ENCODE data around the gene MYF5.

DNA sequence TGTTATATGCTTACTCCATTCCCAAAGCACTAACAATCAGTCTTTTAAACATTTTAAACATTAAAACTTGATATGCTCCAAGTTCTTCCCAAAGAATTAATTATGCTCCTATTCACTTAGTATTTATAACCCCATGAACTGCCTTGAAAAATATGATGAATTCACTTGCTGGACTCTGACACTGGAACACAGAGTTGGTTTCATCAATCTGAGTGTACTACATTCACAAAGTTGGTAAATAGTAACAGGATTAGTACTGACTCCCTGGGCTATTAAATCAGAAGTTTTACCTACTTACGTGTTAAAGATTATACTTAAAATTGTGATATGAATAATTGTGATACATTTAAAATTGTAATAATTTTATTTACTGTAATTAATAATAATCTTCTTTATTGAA, 26.6 kb upstream of the MYF5 start:
- TF ChIP-seq, protein P1, sequence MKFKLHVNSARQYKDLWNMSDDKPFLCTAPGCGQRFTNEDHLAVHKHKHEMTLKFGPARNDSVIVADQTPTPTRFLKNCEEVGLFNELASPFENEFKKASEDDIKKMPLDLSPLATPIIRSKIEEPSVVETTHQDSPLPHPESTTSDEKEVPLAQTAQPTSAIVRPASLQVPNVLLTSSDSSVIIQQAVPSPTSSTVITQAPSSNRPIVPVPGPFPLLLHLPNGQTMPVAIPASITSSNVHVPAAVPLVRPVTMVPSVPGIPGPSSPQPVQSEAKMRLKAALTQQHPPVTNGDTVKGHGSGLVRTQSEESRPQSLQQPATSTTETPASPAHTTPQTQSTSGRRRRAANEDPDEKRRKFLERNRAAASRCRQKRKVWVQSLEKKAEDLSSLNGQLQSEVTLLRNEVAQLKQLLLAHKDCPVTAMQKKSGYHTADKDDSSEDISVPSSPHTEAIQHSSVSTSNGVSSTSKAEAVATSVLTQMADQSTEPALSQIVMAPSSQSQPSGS (tag by site-specific recombination; IDR thresholded peaks at IDR 0.05; ENCODE audit: low read depth) = no peak
- TF ChIP-seq REPIN1 (tag by site-specific recombination; IDR thresholded peaks at IDR 0.05; ENCODE audit: low read depth) = no peak
- TF ChIP-seq, protein P2, sequence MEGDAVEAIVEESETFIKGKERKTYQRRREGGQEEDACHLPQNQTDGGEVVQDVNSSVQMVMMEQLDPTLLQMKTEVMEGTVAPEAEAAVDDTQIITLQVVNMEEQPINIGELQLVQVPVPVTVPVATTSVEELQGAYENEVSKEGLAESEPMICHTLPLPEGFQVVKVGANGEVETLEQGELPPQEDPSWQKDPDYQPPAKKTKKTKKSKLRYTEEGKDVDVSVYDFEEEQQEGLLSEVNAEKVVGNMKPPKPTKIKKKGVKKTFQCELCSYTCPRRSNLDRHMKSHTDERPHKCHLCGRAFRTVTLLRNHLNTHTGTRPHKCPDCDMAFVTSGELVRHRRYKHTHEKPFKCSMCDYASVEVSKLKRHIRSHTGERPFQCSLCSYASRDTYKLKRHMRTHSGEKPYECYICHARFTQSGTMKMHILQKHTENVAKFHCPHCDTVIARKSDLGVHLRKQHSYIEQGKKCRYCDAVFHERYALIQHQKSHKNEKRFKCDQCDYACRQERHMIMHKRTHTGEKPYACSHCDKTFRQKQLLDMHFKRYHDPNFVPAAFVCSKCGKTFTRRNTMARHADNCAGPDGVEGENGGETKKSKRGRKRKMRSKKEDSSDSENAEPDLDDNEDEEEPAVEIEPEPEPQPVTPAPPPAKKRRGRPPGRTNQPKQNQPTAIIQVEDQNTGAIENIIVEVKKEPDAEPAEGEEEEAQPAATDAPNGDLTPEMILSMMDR (tag by site-specific recombination; IDR thresholded peaks at IDR 0.05) = no peak
- TF ChIP-seq ZNF416 (tag by site-specific recombination; IDR thresholded peaks at IDR 0.05) = no peak
- TF ChIP-seq ZNF292 (tag by site-specific recombination; IDR thresholded peaks at IDR 0.05; ENCODE audit: borderline replicate concordance, low read depth) = no peak
- TF ChIP-seq, protein P3, sequence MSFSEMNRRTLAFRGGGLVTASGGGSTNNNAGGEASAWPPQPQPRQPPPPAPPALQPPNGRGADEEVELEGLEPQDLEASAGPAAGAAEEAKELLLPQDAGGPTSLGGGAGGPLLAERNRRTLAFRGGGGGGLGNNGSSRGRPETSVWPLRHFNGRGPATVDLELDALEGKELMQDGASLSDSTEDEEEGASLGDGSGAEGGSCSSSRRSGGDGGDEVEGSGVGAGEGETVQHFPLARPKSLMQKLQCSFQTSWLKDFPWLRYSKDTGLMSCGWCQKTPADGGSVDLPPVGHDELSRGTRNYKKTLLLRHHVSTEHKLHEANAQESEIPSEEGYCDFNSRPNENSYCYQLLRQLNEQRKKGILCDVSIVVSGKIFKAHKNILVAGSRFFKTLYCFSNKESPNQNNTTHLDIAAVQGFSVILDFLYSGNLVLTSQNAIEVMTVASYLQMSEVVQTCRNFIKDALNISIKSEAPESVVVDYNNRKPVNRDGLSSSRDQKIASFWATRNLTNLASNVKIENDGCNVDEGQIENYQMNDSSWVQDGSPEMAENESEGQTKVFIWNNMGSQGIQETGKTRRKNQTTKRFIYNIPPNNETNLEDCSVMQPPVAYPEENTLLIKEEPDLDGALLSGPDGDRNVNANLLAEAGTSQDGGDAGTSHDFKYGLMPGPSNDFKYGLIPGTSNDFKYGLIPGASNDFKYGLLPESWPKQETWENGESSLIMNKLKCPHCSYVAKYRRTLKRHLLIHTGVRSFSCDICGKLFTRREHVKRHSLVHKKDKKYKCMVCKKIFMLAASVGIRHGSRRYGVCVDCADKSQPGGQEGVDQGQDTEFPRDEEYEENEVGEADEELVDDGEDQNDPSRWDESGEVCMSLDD (tag by site-specific recombination; IDR thresholded peaks at IDR 0.05) = no peak
- TF ChIP-seq ZNF214 (tag by site-specific recombination; IDR thresholded peaks at IDR 0.05; ENCODE audit: borderline replicate concordance) = no peak
- TF ChIP-seq SETDB1 (IDR thresholded peaks at IDR 0.05; ENCODE audit: insufficient read length, low read length) = no peak
- no peak for TF ChIP-seq ZSCAN16 (tag by site-specific recombination; IDR thresholded peaks at IDR 0.05)
- TF ChIP-seq, protein P4, sequence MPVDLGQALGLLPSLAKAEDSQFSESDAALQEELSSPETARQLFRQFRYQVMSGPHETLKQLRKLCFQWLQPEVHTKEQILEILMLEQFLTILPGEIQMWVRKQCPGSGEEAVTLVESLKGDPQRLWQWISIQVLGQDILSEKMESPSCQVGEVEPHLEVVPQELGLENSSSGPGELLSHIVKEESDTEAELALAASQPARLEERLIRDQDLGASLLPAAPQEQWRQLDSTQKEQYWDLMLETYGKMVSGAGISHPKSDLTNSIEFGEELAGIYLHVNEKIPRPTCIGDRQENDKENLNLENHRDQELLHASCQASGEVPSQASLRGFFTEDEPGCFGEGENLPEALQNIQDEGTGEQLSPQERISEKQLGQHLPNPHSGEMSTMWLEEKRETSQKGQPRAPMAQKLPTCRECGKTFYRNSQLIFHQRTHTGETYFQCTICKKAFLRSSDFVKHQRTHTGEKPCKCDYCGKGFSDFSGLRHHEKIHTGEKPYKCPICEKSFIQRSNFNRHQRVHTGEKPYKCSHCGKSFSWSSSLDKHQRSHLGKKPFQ (tag by site-specific recombination; IDR thresholded peaks at IDR 0.05) = no peak
